Measurements from ENCODE around the gene NECAB3. TPM values are rescaled to one million over a fixed set of nuclear protein-coding genes. Genes with fewer than 3 reads are reported as not detected.

The NECAB3 gene
- total and polyA plus RNA-seq, 2 of the 13 experiments (the other 11 are each of a cell fraction or from before 2014, with no cell fraction given), result 61.5 to 65.5 TPM

- TF ChIP-seq ARID4A (CRISPR knock-in tag; IDR thresholded peaks at IDR 0.05; ENCODE audit: borderline replicate concordance), result peak; percentile 30; the same call in 1 of the 2 replicates
- TF ChIP-seq ZNF800 (CRISPR knock-in tag; IDR thresholded peaks at IDR 0.05), result no peak
- TF ChIP-seq RXRA (CRISPR knock-in tag; IDR thresholded peaks at IDR 0.05), result peak; percentile 45
- TF ChIP-seq AGO2 (optimal IDR thresholded peaks at IDR 0.05; ENCODE audit: low read depth, low read length), result peak; percentile 79
- peak; percentile 56 for TF ChIP-seq YY1 (IDR thresholded peaks at IDR 0.05; ENCODE audit: insufficient read depth, insufficient replicate concordance, low read depth, low read length)
- TF ChIP-seq SKI (IDR thresholded peaks at IDR 0.05; ENCODE audit: partially characterized antibody), result peak; percentile 36
- TF ChIP-seq ZNF274 (CRISPR knock-in tag; IDR thresholded peaks at IDR 0.05), result 0 out of 2 replicates have a peak, but pooled peaks have one; percentile 27
- TF ChIP-seq ZNF318 (CRISPR knock-in tag; IDR thresholded peaks at IDR 0.05), result peak; percentile 66; the same call in 1 of the 2 replicates
- TF ChIP-seq ZBTB10 (CRISPR knock-in tag; IDR thresholded peaks at IDR 0.05; ENCODE audit: borderline replicate concordance), result no peak
- TF ChIP-seq YEATS4 (CRISPR knock-in tag; IDR thresholded peaks at IDR 0.05; ENCODE audit: borderline replicate concordance), result no peak
Measured at GRCh38 chr20:33667676-33668465, 6.4 kb downstream of the NECAB3 start (continued).
